Muscle layer of duodenum (tissue), 2 donors: ENCODE results near the gene HCN4.

Experiments
- H3K27ac ChIP-seq: one replicate; pipeline ENCODE4 v1.7.0; 2013; ENCODE audit warnings: mild to moderate bottlenecking, low read length
- H3K27me3 ChIP-seq: one replicate; pipeline ENCODE4 v1.7.0; 2013; ENCODE audit warnings: low read depth, mild to moderate bottlenecking, control low read depth, low read length
- H3K36me3 ChIP-seq, 2 donors: one replicate each; pipeline ENCODE4 v1.7.0; 2013; ENCODE audit warnings: low read length in 2 of 2, control low read depth in 1 of 2, mild to moderate bottlenecking in 1 of 2; ENCODE audit not compliant: insufficient read depth in 2 of 2, control insufficient read depth in 1 of 2
- H3K4me1 ChIP-seq, 2 donors: one replicate each; pipeline ENCODE4 v1.7.0; 2013; ENCODE audit warnings: low read length in 2 of 2, mild to moderate bottlenecking in 2 of 2, control low read depth in 1 of 2, moderate library complexity in 1 of 2; ENCODE audit not compliant: insufficient read depth in 2 of 2, control insufficient read depth in 1 of 2
- H3K4me3 ChIP-seq, 2 donors: one replicate each; pipeline ENCODE4 v1.7.0; 2013; ENCODE audit warnings: low read length in 2 of 2, low read depth in 1 of 2, mild to moderate bottlenecking in 1 of 2
- H3K9me3 ChIP-seq, 2 donors: one replicate each; pipeline ENCODE4 v1.7.0; 2013; ENCODE audit warnings: low read length in 2 of 2, control low read depth in 1 of 2, mild to moderate bottlenecking in 1 of 2; ENCODE audit not compliant: control insufficient read depth in 1 of 2
- donor health status: healthy.

The HCN4 gene

GRCh38 chr15:73331991-73332925 is 36.5 kb downstream of the HCN4 start:
- Histone ChIP-seq H3K9me3 (no peaks in the 10 kb centered on the region), H3K4me1 (no peaks in the 10 kb centered on the region), H3K27ac (no peak overlapping the region), H3K27me3 (no peaks in the 10 kb centered on the region), H3K36me3 (no peaks in the 10 kb centered on the region), H3K4me3 (no peak overlapping the region)

- no peak overlapping the region for H3K4me3 ChIP-seq
- H3K27ac ChIP-seq = no peak overlapping the region
Observed at GRCh38 chr15:73331501-73331900, 37.3 kb downstream of the HCN4 start.

DNA sequence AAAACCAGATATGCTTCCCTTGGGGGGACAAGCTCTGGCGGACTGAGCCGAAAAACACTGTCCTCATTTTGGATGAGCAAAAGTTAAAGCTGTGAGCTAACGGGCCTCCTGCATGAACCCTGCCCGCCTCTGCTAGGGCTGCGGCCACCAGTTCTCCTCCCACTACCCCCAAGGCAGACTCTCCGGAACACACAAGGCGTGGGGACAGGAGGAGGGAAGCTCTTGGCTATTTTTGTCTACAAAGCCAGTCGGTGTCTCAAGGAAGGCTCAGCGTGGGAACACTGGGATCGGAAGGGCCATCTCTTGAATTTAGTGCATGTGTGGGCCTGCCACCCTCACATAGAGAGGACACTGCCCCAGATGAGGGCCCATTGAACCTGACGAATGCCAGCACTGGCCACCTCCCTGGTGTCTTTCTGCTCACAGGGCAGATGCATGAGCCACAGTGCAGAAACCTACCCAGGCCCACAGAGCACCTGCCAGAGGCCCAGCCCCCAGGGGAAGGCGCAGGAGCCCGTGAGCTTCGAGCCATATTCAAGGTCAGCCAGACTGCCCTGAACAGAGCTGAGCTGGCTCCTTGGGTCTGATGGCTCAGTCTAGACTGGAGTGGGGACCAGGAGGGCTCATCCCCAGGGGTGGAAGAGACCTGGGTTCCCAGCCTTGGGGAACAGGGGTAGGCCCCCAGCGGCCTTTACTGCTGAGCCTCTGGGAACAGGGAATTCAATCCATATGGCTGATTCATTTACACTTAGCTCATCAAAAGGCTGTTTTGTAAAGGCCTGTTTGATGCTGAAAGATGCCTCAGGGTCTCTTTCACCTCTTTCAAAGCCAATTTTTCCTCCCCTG is 38.3 kb downstream of the HCN4 start:
- Histone ChIP-seq H3K4me1 (no peaks in the 10 kb centered on the region), H3K36me3 (no peaks in the 10 kb centered on the region), H3K9me3 (no peaks in the 10 kb centered on the region)

More at GRCh38 chr15:73331501-73331900, 37.3 kb downstream of the HCN4 start:
- Histone ChIP-seq H3K9me3 (no peaks in the 10 kb centered on the region), H3K27me3 (no peaks in the 10 kb centered on the region), H3K4me1 (no peaks in the 10 kb centered on the region), H3K36me3 (no peaks in the 10 kb centered on the region)

DNA sequence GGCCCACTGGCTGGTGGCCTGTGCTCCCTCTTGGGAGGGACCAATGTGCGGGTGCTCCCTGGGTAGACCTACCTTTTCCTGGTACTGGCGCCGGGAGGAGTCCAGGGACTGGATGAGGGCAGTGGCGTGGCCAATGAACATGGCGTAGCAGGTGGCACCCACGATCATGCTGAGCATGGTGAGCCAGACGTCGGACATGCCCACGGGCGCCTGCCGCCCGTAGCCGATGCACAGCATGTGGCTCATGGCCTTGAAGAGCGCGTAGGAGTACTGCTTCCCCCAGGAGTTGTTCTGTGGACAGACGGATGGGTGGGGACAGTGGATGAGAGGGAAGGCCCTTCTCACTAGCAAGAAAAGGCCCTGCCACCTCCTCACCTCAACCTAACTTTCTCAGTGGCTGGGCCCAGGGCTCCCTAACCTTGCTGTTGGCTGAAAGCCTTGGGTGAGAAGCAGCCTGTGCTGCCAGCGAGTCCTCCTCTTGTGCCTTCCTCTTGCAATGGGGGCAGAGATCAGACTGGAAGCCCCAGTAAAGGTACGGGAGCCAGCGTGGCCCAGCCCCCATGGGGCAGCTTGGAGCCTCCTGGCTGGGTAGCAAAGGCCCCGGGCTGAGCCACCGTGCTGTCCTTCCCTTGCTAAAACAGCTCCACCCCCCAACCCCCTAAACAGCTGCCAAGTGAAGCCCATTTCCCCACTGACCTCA is 39.1 kb downstream of the HCN4 start:
- no peaks in the 10 kb centered on the region for H3K36me3 ChIP-seq

More for the DNA sequence above, 38.3 kb downstream of the HCN4 start:
- Histone ChIP-seq H3K4me3 (no peak overlapping the region), H3K27me3 (no peaks in the 10 kb centered on the region), H3K27ac (no peak overlapping the region)

DNA sequence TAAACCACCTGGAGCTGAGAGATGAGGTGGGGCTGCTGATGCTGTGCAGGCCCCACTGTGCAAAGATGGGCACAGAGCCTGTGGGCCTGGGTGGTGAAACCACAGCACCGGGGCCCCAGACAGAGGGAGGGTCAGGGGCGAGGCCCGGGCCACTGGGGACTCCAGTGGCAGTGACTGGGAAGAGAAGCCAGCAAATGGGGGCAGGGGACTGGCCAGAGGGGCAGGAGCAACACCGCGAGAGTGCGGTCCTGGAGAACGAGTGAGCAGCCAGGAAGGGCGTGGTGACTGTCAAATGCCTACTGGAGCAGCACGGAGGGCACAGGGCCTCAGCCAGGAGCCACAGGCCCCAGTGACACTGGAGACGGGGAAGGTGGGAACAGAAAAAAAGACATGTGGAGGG is 39.8 kb downstream of the HCN4 start:
- no peak overlapping the region for H3K27ac ChIP-seq
- H3K4me3 ChIP-seq = no peak overlapping the region
- H3K9me3 ChIP-seq = no peaks in the 10 kb centered on the region
- no peaks in the 10 kb centered on the region for H3K27me3 ChIP-seq
- no peaks in the 10 kb centered on the region for H3K4me1 ChIP-seq
- H3K36me3 ChIP-seq = no peaks in the 10 kb centered on the region

More for the DNA sequence above, 39.1 kb downstream of the HCN4 start:
- H3K9me3 ChIP-seq = no peaks in the 10 kb centered on the region
- H3K27me3 ChIP-seq = no peaks in the 10 kb centered on the region
- no peak overlapping the region for H3K4me3 ChIP-seq
- no peaks in the 10 kb centered on the region for H3K4me1 ChIP-seq
- no peak overlapping the region for H3K27ac ChIP-seq

DNA sequence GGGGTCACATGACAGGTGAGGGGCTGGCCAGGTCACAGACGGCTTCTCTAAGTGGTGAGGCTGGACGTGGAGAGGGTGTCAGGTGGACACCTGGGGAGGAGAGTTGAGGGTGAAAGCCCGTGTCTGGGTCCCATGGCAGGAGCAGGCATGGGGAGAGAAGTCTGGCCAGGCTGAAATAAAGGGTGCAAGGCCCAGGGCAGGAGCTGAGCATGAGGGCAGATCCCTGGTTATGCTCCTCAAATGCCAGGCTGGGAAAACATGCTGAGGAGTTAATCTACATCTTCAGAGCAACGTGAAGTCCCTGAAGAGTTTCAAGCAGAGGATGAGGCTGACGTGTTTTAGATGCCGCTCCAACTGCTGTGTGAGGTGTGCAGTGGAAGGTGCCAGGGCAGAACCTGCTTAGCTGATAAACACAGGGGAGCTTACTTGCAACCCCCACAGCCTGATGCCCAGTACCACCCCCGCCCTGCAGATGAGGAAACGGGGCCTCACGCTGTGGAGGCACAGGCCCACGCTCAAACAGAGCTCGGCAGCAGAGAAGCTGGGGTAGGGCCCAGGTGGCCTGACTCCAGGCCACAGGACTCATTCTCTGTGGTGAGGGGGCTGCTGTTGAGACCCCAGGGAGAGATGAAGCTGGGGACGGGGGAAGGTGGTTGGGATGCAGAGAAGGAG is 40.5 kb downstream of the HCN4 start:
- Histone ChIP-seq H3K4me3 (no peak overlapping the region), H3K27me3 (no peaks in the 10 kb centered on the region), H3K27ac (no peak overlapping the region), H3K9me3 (no peaks in the 10 kb centered on the region), H3K36me3 (no peaks in the 10 kb centered on the region), H3K4me1 (no peaks in the 10 kb centered on the region)

DNA sequence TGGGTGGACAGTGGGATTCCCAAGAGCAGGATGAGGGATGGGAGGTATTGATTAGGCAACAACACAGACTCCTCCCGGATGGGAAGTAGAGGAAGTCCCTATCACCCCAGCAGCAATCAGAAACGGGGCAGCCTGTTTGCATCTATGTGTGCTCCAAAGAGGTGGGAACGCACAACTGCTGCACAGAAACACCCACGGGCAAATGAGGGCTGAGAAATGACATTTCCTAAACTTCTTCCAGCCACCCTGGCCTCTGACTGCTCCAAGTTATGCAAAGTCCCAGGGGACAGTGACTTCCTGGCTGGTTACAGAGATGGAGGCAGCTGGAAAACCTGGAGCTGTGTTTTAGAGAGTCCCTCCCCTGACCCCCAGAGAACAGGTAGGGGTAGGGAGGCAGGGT is 42.6 kb downstream of the HCN4 start:
- Histone ChIP-seq H3K4me1 (no peaks in the 10 kb centered on the region), H3K9me3 (no peaks in the 10 kb centered on the region)

GRCh38 chr15:73325191-73325861 is 43.4 kb downstream of the HCN4 start:
- Histone ChIP-seq H3K27ac (no peak overlapping the region), H3K36me3 (no peaks in the 10 kb centered on the region), H3K4me1 (no peaks in the 10 kb centered on the region), H3K27me3 (peaks cover 1% of the 10 kb centered on the region), H3K4me3 (no peak overlapping the region), H3K9me3 (no peaks in the 10 kb centered on the region)

More for the DNA sequence above, 42.6 kb downstream of the HCN4 start:
- no peak overlapping the region for H3K27ac ChIP-seq
- H3K27me3 ChIP-seq = no peaks in the 10 kb centered on the region
- no peaks in the 10 kb centered on the region for H3K36me3 ChIP-seq
- no peak overlapping the region for H3K4me3 ChIP-seq

DNA sequence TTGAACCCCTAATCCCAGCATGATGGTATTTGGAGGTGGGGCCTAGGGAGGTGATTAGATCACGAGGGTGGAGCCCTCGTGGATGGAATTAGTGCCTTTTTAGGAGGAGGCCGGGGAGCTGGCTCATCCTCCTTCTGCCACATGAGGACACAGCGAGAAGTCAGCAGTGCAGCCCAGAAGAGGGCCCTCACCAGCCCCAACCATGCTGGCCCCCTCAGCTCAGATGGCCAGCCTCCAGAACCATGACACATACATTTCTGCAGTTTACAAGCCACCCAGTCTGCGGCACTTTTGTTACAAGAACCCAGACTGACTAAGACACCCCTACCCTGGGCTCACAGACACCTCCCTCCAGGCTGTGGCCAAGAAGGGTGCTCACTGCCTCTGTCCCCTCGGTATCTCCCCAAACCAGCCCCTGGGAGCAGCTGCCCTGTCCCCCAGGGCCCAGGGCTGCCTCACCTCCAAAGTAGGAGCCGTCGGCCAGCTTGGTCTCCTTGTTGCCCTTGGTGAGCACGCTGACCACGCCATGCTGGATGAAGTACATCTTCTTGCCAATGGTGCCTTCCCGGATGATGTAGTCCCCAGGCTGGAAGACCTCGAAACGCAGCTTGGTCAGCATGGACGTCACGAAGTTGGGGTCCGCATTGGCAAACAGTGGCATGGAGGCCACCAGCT is 44.1 kb downstream of the HCN4 start:
- peaks cover 7% of the 10 kb centered on the region for H3K27me3 ChIP-seq
- H3K36me3 ChIP-seq = no peaks in the 10 kb centered on the region
- no peak overlapping the region for H3K27ac ChIP-seq
- H3K9me3 ChIP-seq = no peaks in the 10 kb centered on the region
- H3K4me1 ChIP-seq = no peaks in the 10 kb centered on the region
- H3K4me3 ChIP-seq = no peak overlapping the region

GRCh38 chr15:73323956-73324355 is 44.8 kb downstream of the HCN4 start:
- peaks cover 7% of the 10 kb centered on the region for H3K27me3 ChIP-seq

More at GRCh38 chr15:73323956-73324355, 44.8 kb downstream of the HCN4 start:
- Histone ChIP-seq H3K9me3 (no peaks in the 10 kb centered on the region), H3K4me3 (no peak overlapping the region), H3K36me3 (no peaks in the 10 kb centered on the region), H3K27ac (no peak overlapping the region), H3K4me1 (no peaks in the 10 kb centered on the region)
